VCaP (cell line): ENCODE data around the gene HSD17B14.
"Not testable (repeated sequence)": the region's sequence is repeated elsewhere in the genome, so short reads cannot be mapped to it uniquely, and the experiment has no call there.

ENCODE experiments used
- H3K27ac ChIP-seq: fragments of 450-650 bp; 2 replicates; pipeline ENCODE4 v1.5.1; 2017
- CTCF ChIP-seq: fragments of 450-650 bp; conservative IDR thresholded peaks from 2 replicates; pipeline ENCODE4 v1.5.1; 2017; ENCODE audit warnings: mild to moderate bottlenecking, moderate library complexity

Gene HSD17B14

GRCh38 chr19:48794291-48794690, 42.0 kb downstream of the HSD17B14 start:
- TF ChIP-seq CTCF, result no peak
- H3K27ac ChIP-seq, result peak overlapping the region; percentile 69

GRCh38 chr19:48793271-48793670, 43.0 kb downstream of the HSD17B14 start:
- H3K27ac ChIP-seq, result no peak overlapping the region
- TF ChIP-seq CTCF, result no peak

- not testable (repeated sequence) for H3K27ac ChIP-seq
Observed at GRCh38 chr19:48787331-48787730, 49.0 kb downstream of the HSD17B14 start.

- H3K27ac ChIP-seq, result not testable (repeated sequence)
Observed at GRCh38 chr19:48786422-48786821, 49.9 kb downstream of the HSD17B14 start.

- TF ChIP-seq CTCF, result peak; percentile 67
- no peak overlapping the region for H3K27ac ChIP-seq
Observed at GRCh38 chr19:48784527-48784926, 51.8 kb downstream of the HSD17B14 start.

- no peak overlapping the region for H3K27ac ChIP-seq
- no peak for TF ChIP-seq CTCF
Observed at GRCh38 chr19:48780631-48781391, 55.5 kb downstream of the HSD17B14 start.

GRCh38 chr19:48779636-48780035, 56.7 kb downstream of the HSD17B14 start:
- no peak for TF ChIP-seq CTCF
- H3K27ac ChIP-seq, result no peak overlapping the region

GRCh38 chr19:48777720-48778119, 58.6 kb downstream of the HSD17B14 start:
- no peak overlapping the region for H3K27ac ChIP-seq
- no peak for TF ChIP-seq CTCF

- TF ChIP-seq CTCF, result no peak
- no peak overlapping the region for H3K27ac ChIP-seq
Observed at GRCh38 chr19:48777139-48777538, 59.2 kb downstream of the HSD17B14 start.
